HUDEP-2 (cell line): Measurements from ENCODE around the gene PTPRD.
A peak's percentile ranks its signal among the peaks of the same experiment; 100 is the strongest.

Source experiments
- DNase-seq, 76 experiments: peaks; one replicate each; lab custom pipeline; 2025; ENCODE audit not compliant: unreplicated experiment in 76 of 76; lab: John Stamatoyannopoulos, UW

The PTPRD gene

DNA sequence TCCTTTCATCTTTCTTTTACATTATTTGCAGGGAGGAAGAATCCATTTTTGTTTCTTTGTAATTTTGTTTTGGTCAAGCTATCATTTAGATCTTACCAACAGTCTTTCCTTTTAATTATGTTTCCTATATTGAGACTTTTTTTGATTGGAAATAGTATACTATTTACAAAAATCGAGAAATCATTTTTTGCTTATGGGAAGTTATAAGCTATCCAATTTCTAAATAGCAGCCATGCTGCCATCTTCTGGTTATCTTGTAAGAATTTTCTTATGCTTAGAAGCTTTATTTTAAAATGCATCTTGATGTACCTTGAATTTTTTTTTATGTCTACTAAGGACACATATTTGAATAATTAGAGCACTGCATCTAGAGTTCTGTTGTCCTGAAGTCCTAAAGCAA, 821.2 kb downstream of the PTPRD start:
- DNase-seq = no peak

DNA sequence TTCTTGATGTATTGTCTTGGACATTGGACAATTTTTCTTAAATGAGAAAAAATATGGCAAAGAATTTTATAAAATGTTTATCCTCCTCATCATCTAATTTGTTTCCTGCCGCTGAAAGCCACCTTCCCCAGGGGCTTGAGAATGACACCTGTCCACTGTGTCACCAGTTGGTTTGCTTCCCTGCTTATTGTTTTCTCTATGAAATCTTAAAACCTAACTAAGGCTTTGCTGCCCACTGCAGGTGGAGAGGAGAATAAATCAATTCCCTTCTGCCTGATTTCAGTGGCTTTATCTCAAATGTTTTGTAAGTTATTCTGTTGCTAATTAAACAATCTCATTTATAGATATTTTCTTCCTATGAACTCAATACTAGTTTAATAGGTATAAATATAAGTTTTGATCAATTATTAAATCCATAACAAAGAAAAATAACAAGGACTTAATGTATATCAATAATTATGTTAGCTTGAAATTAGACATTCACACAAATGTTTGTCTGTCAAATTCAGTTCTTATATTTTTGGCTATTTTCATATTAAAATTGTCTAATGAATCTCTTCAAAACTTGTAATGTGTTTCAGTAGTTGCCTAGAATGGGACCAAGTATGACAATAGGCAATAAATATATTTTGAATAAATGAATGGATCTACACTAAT, 822.5 kb downstream of the PTPRD start:
- peak in 3 of 76 experiments; percentile 0 to 16 (median 0) for DNase-seq

GRCh38 chr9:9783711-9784110, 829.1 kb downstream of the PTPRD start:
- DNase-seq = no peak

DNA sequence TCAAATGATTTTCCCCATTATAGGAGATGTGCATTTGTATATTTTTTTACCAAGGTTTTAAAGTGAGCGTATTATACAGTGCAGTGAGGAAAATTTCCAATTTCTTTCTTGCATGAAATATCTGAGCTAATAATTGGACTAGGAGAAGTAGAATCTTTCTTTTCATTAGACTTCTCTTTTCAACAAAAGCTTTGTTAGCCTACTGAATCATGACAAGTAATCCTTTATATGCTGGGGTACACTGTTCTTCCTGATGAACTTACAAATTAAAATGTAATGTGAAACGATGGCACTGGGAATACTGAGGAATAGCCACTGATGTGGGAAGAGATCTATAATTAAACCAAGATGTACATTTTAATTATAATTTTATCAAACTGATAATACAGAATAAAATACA, 829.6 kb downstream of the PTPRD start:
- no peak for DNase-seq

GRCh38 chr9:9778293-9778692, 834.5 kb downstream of the PTPRD start:
- DNase-seq = no peak

GRCh38 chr9:9774471-9774870, 838.3 kb downstream of the PTPRD start:
- DNase-seq = no peak

DNA sequence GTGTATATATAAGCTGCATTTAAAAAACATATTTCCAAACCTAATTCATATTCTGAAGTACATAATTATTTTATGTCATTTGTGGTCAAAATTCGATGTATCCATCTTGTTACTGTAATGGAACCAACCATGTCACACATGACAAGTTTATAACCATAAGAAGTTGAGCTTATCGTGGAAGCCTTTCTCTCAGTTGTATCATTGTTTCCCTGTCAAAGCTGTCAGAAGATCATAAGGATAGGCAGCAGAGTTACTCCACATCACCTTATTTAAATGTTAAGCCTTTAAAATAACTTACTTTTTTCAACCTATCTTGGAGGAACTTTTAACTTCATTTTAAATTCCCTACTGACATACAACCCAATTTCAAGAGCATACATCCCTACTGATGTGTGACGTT, 841.5 kb downstream of the PTPRD start:
- no peak for DNase-seq

- no peak for DNase-seq
These were observed 848.0 kb downstream of the PTPRD start for GRCh38 chr9:9764821-9765220.

- DNase-seq = no peak
These were observed 858.6 kb downstream of the PTPRD start for GRCh38 chr9:9754186-9754585.

- no peak for DNase-seq
These were observed 859.5 kb downstream of the PTPRD start for GRCh38 chr9:9753266-9753665.

DNA sequence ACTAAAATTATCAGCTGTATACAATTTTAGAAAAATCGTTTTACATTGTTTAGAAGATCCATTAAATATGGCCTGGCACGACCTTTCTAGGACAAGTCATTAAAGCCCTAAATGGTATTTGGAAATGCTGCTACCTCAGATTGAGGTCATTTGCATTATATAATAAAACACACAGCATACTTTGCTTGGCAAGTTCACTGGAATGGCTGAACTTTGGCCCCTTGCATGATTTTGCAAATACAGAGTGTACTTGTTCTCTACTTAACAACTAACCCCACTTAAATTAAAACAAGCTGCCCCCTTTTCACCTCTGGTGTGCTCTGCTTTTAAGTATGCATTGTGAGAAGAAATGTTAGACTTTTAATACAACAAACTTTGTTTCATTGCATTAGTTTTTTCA, 860.1 kb downstream of the PTPRD start:
- no peak for DNase-seq

DNA sequence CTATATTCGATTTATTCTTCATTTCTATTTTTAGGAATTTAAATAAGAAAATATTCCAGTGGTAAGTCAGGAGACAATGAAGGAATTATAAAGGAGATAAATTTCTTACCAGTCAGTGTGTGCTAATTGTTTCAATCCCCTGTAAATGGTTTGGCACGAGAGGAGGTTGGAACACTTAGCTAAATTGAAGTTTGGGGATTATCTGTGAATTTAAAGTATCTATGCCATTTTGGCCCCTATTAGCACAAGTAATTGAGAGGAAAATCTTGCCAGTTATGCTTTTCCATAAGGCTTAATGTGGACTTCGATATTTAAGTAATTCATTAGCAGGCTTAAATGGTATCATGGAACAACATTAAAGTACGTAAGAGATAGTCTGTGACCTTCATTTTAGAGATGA, 860.8 kb downstream of the PTPRD start:
- no peak for DNase-seq

DNA sequence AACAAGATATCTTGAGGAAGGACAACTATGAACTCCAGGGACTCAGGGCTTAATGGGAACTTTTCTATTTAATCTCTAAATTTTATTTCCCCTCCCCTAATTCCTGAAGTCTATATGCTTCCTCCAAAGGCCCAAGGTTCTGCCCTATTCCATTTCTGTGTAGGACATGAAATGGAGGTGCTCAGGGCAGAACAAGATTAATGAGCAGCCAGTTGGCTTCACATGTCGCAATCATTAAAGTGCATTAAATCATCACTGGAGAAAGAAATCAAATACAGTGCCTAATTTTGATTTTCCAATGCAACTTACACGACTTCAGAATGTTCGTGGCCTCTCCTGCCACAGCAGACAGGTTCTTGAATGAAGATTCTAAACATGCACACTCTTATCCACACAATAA, 862.1 kb downstream of the PTPRD start:
- no peak for DNase-seq

DNA sequence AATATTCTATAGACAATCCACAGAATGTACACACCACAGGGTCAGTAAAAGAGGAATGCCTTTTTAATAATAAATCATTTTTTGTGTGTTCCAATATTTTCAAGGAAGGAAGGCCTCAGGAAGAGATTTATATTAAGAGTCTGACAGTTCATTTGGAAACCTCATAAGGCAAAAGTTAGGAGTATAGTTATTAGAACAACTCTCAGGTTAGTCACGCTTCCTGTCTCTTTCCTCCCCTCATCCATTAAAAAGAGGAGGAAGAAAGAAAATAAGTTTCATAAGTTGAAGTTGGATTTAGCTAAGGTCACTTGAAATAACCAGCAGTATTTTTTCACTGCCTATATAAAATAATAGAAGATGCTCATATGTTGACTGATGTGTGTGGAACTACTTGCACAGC, 863.2 kb downstream of the PTPRD start:
- DNase-seq = no peak

- no peak for DNase-seq
These were observed 865.0 kb downstream of the PTPRD start for GRCh38 chr9:9747787-9748186.

- DNase-seq = no peak
These were observed 866.0 kb downstream of the PTPRD start for GRCh38 chr9:9746826-9747225.

DNA sequence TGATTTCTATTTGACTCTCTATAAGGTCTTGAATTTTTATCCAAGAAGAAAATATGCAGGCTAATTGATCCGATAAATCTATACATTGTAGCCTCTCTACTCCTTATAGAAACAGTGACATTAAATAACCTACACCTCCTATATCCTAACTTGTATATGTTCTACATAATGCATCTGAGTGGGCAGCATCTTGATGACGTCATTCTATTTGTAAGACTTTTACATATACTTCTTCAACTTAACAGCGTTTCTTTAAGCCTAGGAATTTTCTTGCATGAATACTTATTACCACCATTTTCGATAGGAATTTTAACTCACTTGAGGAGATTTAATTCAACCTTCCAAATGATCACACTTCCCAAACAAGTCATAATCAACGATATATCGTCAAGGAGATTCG, 869.0 kb downstream of the PTPRD start:
- no peak for DNase-seq

DNA sequence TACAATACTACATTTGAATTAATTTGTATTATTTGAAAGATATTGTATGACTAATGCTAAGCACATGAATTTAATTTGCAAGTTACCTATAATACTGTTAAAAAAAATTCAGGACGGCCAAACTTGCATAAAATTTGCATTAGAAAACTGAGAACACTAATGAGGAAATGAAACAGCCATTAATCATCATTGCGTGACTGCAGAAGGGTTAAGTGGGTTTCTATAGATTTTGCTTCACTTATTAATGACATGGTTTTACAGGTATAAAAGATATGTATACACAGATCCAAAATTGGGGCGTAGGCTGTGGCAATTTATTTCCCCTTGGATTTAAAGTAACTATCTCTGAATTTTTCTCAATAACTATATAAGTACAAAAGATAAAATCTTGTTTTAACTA, 882.6 kb downstream of the PTPRD start:
- DNase-seq = no peak

DNA sequence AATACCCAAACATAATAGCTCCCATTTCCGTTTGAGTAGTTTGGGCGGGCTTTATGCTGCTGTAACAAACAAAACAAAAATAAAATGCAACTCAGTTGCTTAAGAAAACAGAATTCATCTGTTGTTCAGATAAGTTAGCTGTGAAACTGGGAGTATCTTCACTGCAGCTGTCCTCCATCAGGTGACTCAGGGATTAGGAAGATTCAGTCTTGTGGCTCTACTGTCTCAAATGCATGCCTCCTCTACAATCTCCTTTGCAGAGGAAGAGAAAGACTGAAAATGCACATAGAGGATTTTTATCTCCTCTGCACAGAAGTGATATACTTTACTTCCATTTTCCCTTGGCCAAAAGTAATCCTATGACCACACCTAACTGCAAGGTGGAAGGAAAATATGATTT, 883.7 kb downstream of the PTPRD start:
- DNase-seq = no peak

DNA sequence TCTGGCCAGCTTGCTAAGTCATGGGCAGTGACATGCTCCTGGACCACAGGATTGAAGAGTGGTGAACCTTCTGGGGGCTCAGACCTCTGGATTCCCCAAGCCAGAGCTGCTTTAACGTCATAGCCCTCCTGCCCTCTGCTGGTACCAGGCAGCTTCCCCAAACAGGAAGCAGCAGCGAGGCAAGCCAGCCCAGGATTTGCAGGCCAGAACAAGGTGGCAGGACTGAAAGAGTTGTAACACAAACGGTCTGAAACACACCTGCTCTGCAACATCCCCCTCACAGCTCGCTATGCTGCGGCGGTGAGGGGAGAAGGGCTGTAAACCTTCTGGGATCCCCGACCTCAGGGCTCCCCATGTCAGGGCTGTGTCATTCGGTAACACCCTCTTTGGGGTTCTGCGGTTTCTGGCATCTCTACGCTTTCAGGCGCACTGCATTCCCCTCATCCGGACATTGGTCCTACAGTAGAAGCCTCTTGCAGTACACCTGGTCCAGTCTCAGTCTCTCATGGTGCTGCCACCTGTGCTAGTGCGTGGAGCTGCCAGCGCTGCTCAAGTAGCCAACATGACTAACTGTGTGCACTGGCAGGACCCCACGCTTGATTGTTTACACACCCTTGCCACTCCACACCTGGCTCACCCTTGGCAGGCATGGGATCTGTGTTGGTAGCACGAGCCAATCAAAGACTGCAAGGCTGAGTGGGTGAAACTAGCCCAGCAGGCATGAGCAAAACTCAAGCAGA, 893.3 kb downstream of the PTPRD start:
- no peak for DNase-seq

GRCh38 chr9:9718691-9719090, 894.1 kb downstream of the PTPRD start:
- DNase-seq = no peak

GRCh38 chr9:9679433-9679832, 933.4 kb downstream of the PTPRD start:
- no peak for DNase-seq

GRCh38 chr9:9674461-9674860, 938.3 kb downstream of the PTPRD start:
- no peak for DNase-seq
